SK-N-SH (cell line): ENCODE measurements around the gene SNRPD2. TPM values are rescaled to one million over a fixed set of nuclear protein-coding genes. Genes with fewer than 3 reads are reported as not detected.

Source experiments
- CTCF ChIA-PET: fragments of 300-600, 350-600 bp; formaldehyde crosslinking; extraction: SDS; loops from one replicate; lab custom pipeline; 2021; lab: Yijun Ruan, JAX
- POLR2A ChIA-PET: fragments of 350-600 bp; sonication (Branson Sonifier 250); formaldehyde crosslinking; extraction: SDS; loops from one replicate; lab custom pipeline; 2020; ENCODE audit warnings: antibody characterized with exemption, inconsistent platforms; lab: Yijun Ruan, JAX
- DNase-seq: peaks from one replicate; pipeline ENCODE4 v3.0.0; 2012
- H2AFZ ChIP-seq: fragments of 200-600 bp; sonication (generic); 2 replicates; pipeline ENCODE4 v1.8.1; 2016; ENCODE audit warnings: antibody characterized with exemption, mild to moderate bottlenecking, low read depth
- H3F3A ChIP-seq: fragments of 200-600 bp; sonication (generic); replicated peaks from 2 replicates; pipeline ENCODE3; 2016; ENCODE audit warnings: antibody characterized with exemption, mild to moderate bottlenecking; ENCODE audit not compliant: insufficient read depth
- H3K27ac ChIP-seq, 2 experiments: fragments of 200-500 bp in 1 of 2; fragments of 200-600 bp in 1 of 2; sonication (Bioruptor generic) in 1 of 2; sonication (generic), shearing (Covaris generic) in 1 of 2; 2 replicates each; pipeline versions ENCODE4 v1.5.1 to v1.6.1; 2014 to 2016; ENCODE audit warnings: low read depth in 2 of 2, inconsistent platforms in 1 of 2, low read length in 1 of 2, mild to moderate bottlenecking in 1 of 2, mixed read lengths in 1 of 2
- H3K27me3 ChIP-seq: fragments of 200-600 bp; sonication (generic), shearing (Covaris generic); 2 replicates; pipeline ENCODE4 v1.6.1; 2016; ENCODE audit warnings: mixed run types; ENCODE audit not compliant: insufficient read depth
- H3K36me3 ChIP-seq, 2 experiments: fragments of 200-500 bp in 1 of 2; fragments of 200-600 bp in 1 of 2; sonication (Bioruptor generic) in 1 of 2; sonication (generic) in 1 of 2; replicated peaks in 1 of 2; 2 replicates each; pipeline versions ENCODE3 to v1.5.1; 2014 to 2016; ENCODE audit warnings: low read length in 1 of 2, mild to moderate bottlenecking in 1 of 2; ENCODE audit not compliant: insufficient read depth in 2 of 2, control insufficient read depth in 1 of 2
- H3K4me1 ChIP-seq, 2 experiments: fragments of 200-500 bp in 1 of 2; fragments of 200-600 bp in 1 of 2; sonication (Bioruptor generic) in 1 of 2; sonication (generic), shearing (Covaris generic) in 1 of 2; 2 replicates each; pipeline versions ENCODE4 v1.5.1 to v1.6.1; 2014 to 2016; ENCODE audit warnings: low read depth in 1 of 2, low read length in 1 of 2, mixed run types in 1 of 2; ENCODE audit not compliant: insufficient read depth in 2 of 2, control insufficient read depth in 1 of 2
- H3K4me2 ChIP-seq: fragments of 200-600 bp; sonication (generic), shearing (Covaris generic); 2 replicates; pipeline ENCODE4 v1.6.1; 2017; ENCODE audit warnings: mixed run types
- H3K4me3 ChIP-seq, 2 experiments: fragments of 200-500 bp in 1 of 2; fragments of 200-600 bp in 1 of 2; sonication (Bioruptor generic) in 1 of 2; sonication (generic), shearing (Covaris generic) in 1 of 2; 2 replicates each; pipeline versions ENCODE4 v1.5.1 to v1.8.1; 2014 to 2016; ENCODE audit warnings: low read depth in 2 of 2, inconsistent platforms in 1 of 2, low read length in 1 of 2, mild to moderate bottlenecking in 1 of 2, mixed read lengths in 1 of 2, moderate library complexity in 1 of 2
- H3K79me2 ChIP-seq: fragments of 200-600 bp; sonication (generic); 2 replicates; pipeline ENCODE4 v1.8.1; 2017; ENCODE audit warnings: mild to moderate bottlenecking; ENCODE audit not compliant: insufficient read depth
- H3K9ac ChIP-seq: fragments of 200-600 bp; sonication (generic); 2 replicates; pipeline ENCODE4 v1.6.1; 2017; ENCODE audit warnings: mixed run types
- H3K9me2 ChIP-seq: fragments of 200-600 bp; sonication (generic); 2 replicates; pipeline ENCODE4 v1.6.1; 2017; ENCODE audit warnings: mixed run types
- H3K9me3 ChIP-seq: fragments of 200-600 bp; sonication (generic); 2 replicates; pipeline ENCODE4 v1.6.1; 2017; ENCODE audit warnings: mixed run types, mild to moderate bottlenecking, moderate library complexity
- H4K20me1 ChIP-seq: fragments of 200-600 bp; sonication (generic); 2 replicates; pipeline ENCODE4 v1.6.1; 2017; ENCODE audit warnings: mild to moderate bottlenecking, mixed run types; ENCODE audit not compliant: insufficient read depth
- FOSL2 ChIP-seq: IDR thresholded peaks from 2 replicates; pipeline ENCODE4 v1.4.0; 2012; ENCODE audit warnings: low read depth, mild to moderate bottlenecking, moderate library complexity, borderline replicate concordance
- FOXJ3 ChIP-seq: sonication (generic); formaldehyde crosslinking; IDR thresholded peaks from 2 replicates; pipeline ENCODE4 v1.5.1; 2020; ENCODE audit warnings: mild to moderate bottlenecking, missing genetic modification reagents
- IRF3 ChIP-seq: fragments of 150-350 bp; IDR thresholded peaks from 2 replicates; pipeline ENCODE4 v1.6.1; 2016; ENCODE audit warnings: mild to moderate bottlenecking, low read depth, low read length
- MAX ChIP-seq: IDR thresholded peaks from 2 replicates; pipeline ENCODE4 v1.4.0; 2012; ENCODE audit warnings: low read depth
- MXI1 ChIP-seq: IDR thresholded peaks from 2 replicates; pipeline ENCODE4 v1.6.1; 2012; ENCODE audit warnings: mild to moderate bottlenecking, low read depth, low read length, improper control_type of control experiment
- NRF1 ChIP-seq: IDR thresholded peaks from 2 replicates; pipeline ENCODE4 v1.6.1; 2012; ENCODE audit warnings: low read depth, mild to moderate bottlenecking, low read length
- PBX3 ChIP-seq: IDR thresholded peaks from 2 replicates; pipeline ENCODE4; 2012
- RCOR1 ChIP-seq: fragments of 150-350 bp; IDR thresholded peaks from 2 replicates; pipeline ENCODE4 v1.6.1; 2017; ENCODE audit warnings: antibody characterized with exemption, low read length
- TEAD4 ChIP-seq: IDR thresholded peaks from 2 replicates; pipeline ENCODE4 v1.4.0; 2012; ENCODE audit warnings: mild to moderate bottlenecking, borderline replicate concordance; ENCODE audit not compliant: insufficient read depth
- USF1 ChIP-seq: IDR thresholded peaks from 2 replicates; pipeline ENCODE4 v1.4.0; 2012; ENCODE audit warnings: low read depth, borderline replicate concordance
- USF2 ChIP-seq: fragments of 150-350 bp; IDR thresholded peaks from 2 replicates; pipeline ENCODE4 v1.6.1; 2017; ENCODE audit warnings: antibody characterized with exemption, low read length, low read depth, borderline replicate concordance
- whole genome bisulfite sequencing: methylation state at CpG from one replicate; pipeline ENCODE4 v1.1.6; 2017; ENCODE audit warnings: low lambda C conversion rate; 5-methylcytosine and 5-hydroxymethylcytosine counted together
- polyA plus RNA-seq, 3 experiments: library from polyadenylated mRNA; depleted of rRNA; stranded (reverse); fragments of >200 nt; gene quantifications; 2 replicates each; pipeline ENCODE4 v1.2.3, GENCODE V29; 2012

SNRPD2 gene
- polyA plus RNA-seq, 1 of the 3 experiments (the other 2 are of a cell fraction), result 1,248 TPM

- WGBS, result 2% methylated on average over 19 of the region's 19 CpGs
- peak overlapping the region; percentile 94 for H2AFZ ChIP-seq
- no peaks in the 10 kb centered on the region for H3K27me3 ChIP-seq
- TF ChIP-seq RCOR1 (no peak), FOXJ3 (no peak)
- peaks cover 4 to 15% of the 10 kb centered on the region in 2 experiments; a peak in 2 of 4 replicates for H3K4me1 ChIP-seq
- peaks cover 4% of the 10 kb centered on the region for H3F3A ChIP-seq
- H3K36me3 ChIP-seq, result no peaks in the 10 kb centered on the region
- no peak overlapping the region; a peak in 1 of 4 replicates for H3K27ac ChIP-seq
- DNase-seq, result no peak
- ChIA-PET POLR2A (no interaction called here), CTCF (interaction anchor here (1.0 to 7.9 kb wide), 6 partner anchors 9 to 229 kb away, joined by 3 to 52 read pairs (median 7); partner anchors contain the start of genes QPCTL and SNRPD2)
- H3K9me2 ChIP-seq, result no peaks in the 10 kb centered on the region
- no peaks in the 10 kb centered on the region for H3K79me2 ChIP-seq
- peak overlapping the region; percentile 62 for H3K9ac ChIP-seq
- H3K4me3 ChIP-seq, result peak overlapping the region; percentile 47 to 65
- peak overlapping the region; percentile 89 for H3K4me2 ChIP-seq
- no peaks in the 10 kb centered on the region for H4K20me1 ChIP-seq
- H3K9me3 ChIP-seq, result no peaks in the 10 kb centered on the region
These were observed 23.3 kb downstream of the SNRPD2 start for GRCh38 chr19:45668342-45668871.

- CTCF ChIA-PET, result interaction anchor here (1.0 to 7.9 kb wide), 4 partner anchors 12 to 228 kb away, joined by 3 to 52 read pairs (median 5); no protein-coding TSS in a partner anchor
- TF ChIP-seq USF2, result no peak
- peak; percentile 49; the same call in 1 of the 2 replicates for TF ChIP-seq MXI1
- TF ChIP-seq PBX3, result peak; percentile 28; the same call in 1 of the 2 replicates
- Histone ChIP-seq H3K9me2 (no peaks in the 10 kb centered on the region), H3K27me3 (no peaks in the 10 kb centered on the region), H3K79me2 (no peaks in the 10 kb centered on the region), H3K36me3 (no peaks in the 10 kb centered on the region), H3K4me1 (peaks cover 4 to 15% of the 10 kb centered on the region in 2 experiments; a peak in 2 of 4 replicates), H3K27ac (no peak within 1 kb of the TSS; a peak in 1 of 4 replicates), H3K9me3 (no peaks in the 10 kb centered on the region), H4K20me1 (no peaks in the 10 kb centered on the region), H3F3A (peaks cover 4% of the 10 kb centered on the region), H3K4me2 (peak within 1 kb of the TSS; percentile 89), H3K9ac (peak within 1 kb of the TSS; percentile 62), H2AFZ (peak within 1 kb of the TSS; percentile 94), H3K4me3 (peak within 1 kb of the TSS; percentile 47 to 65)
- peak; percentile 74 for DNase-seq
- POLR2A ChIA-PET, result interaction anchor here (0.8 kb wide), 1 partner anchor 10 kb away, joined by 3 read pairs; no protein-coding TSS in a partner anchor
- 91% methylated on average over 3 of the region's 15 CpGs for WGBS
These were observed 24.0 kb downstream of the SNRPD2 start, which contains the start of gene GIPR for GRCh38 chr19:45667620-45668341. Gene GIPR (plus strand): TSS chr19:45668221. CDS start chr19:45669521, 1,300 bp downstream.

- no peak overlapping the region for H3K4me2 ChIP-seq
- 80% methylated on average over 7 of the region's 7 CpGs for WGBS
- no peak overlapping the region for H3K9ac ChIP-seq
- H3K27me3 ChIP-seq, result no peaks in the 10 kb centered on the region
- no peaks in the 10 kb centered on the region for H3K36me3 ChIP-seq
- DNase-seq, result no peak
- no peak for TF ChIP-seq FOSL2
- no peak for TF ChIP-seq USF1
- no peak for TF ChIP-seq RCOR1
- no peak for TF ChIP-seq MAX
- no peak for TF ChIP-seq NRF1
- TF ChIP-seq USF2, result no peak
- no peak for TF ChIP-seq TEAD4
- no peak for TF ChIP-seq IRF3
- no peaks in the 10 kb centered on the region for H3K79me2 ChIP-seq
- H2AFZ ChIP-seq, result no peak overlapping the region
- peaks cover 4 to 8% of the 10 kb centered on the region in 2 experiments; a peak in 2 of 4 replicates for H3K4me1 ChIP-seq
- ChIA-PET CTCF (interaction anchor here (2.4 kb wide), 1 partner anchor 13 kb away, joined by 9 read pairs; no protein-coding TSS in a partner anchor), POLR2A (no interaction called here)
- H3K9me3 ChIP-seq, result no peaks in the 10 kb centered on the region
- H3F3A ChIP-seq, result no peaks in the 10 kb centered on the region
- no peak overlapping the region for H3K4me3 ChIP-seq
- no peaks in the 10 kb centered on the region for H4K20me1 ChIP-seq
- no peak overlapping the region for H3K27ac ChIP-seq
- no peaks in the 10 kb centered on the region for H3K9me2 ChIP-seq
These were observed 27.2 kb downstream of the SNRPD2 start for GRCh38 chr19:45664575-45664974.
